GM13976 (cell line): ENCODE data around the gene CXCL12.

ENCODE experiments used
- DNase-seq: peaks from one replicate; pipeline ENCODE4 v3.0.0; 2012; ENCODE audit warnings: low spot score
- CTCF ChIP-seq: IDR thresholded peaks from 2 replicates; pipeline ENCODE4 v1.5.1; 2012; ENCODE audit warnings: borderline replicate concordance, mild to moderate bottlenecking; ENCODE audit not compliant: insufficient read depth; ENCODE audit errors: extremely low read depth, missing control alignments, control extremely low read depth
- in situ Hi-C: fragments of 300-500 bp; cut with MboI; formaldehyde crosslinking; loops from one replicate; pipeline ENCODE4 v1.12.0; 2022; ENCODE audit warnings: low sequenced_read_pairs, mixed read lengths, inconsistent platforms; ENCODE audit not compliant: unreplicated experiment

CXCL12 gene

GRCh38 chr10:44416936-44417335 lies 32.0 kb upstream of the CXCL12 start:
- in situ Hi-C loops: no loop called here
- no peak for DNase-seq
- no peak for TF ChIP-seq CTCF

- TF ChIP-seq CTCF: no peak
- no peak for DNase-seq
- in situ Hi-C loops: no loop called here
Measured at GRCh38 chr10:44416021-44416771, 31.3 kb upstream of the CXCL12 start.

- no peak for DNase-seq
- TF ChIP-seq CTCF: no peak
- in situ Hi-C loops: no loop called here
Measured at GRCh38 chr10:44415121-44415520, 30.2 kb upstream of the CXCL12 start.

GRCh38 chr10:44413416-44413815 lies 28.5 kb upstream of the CXCL12 start:
- no peak for DNase-seq
- no peak for TF ChIP-seq CTCF
- in situ Hi-C loops: no loop called here

GRCh38 chr10:44411251-44411650 lies 26.4 kb upstream of the CXCL12 start:
- no peak for TF ChIP-seq CTCF
- DNase-seq: no peak
- in situ Hi-C loops: no loop called here

- no peak for TF ChIP-seq CTCF
- no peak for DNase-seq
- in situ Hi-C loops: no loop called here
Measured at GRCh38 chr10:44404741-44405437, 20.0 kb upstream of the CXCL12 start.
